WTC11 (cell line): ENCODE data around the gene MOB2. TPM values are rescaled to one million over a fixed set of nuclear protein-coding genes. Genes with fewer than 3 reads are reported as not detected.

ENCODE experiments used
- ATAC-seq: fragments of 200-7000 bp; cut with Tn5 transposase; 2 replicates; pipeline ENCODE4 v1.10.0; 2021; ENCODE audit warnings: mild to moderate bottlenecking, moderate library complexity
- CTCF ChIA-PET: fragments of 300-600 bp; sonication (Branson Sonifier 250); formaldehyde crosslinking; loops from one replicate; lab custom pipeline; 2021; ENCODE audit warnings: antibody characterized with exemption; lab: Charles Lee
- POLR2A ChIA-PET: fragments of 350-600 bp; sonication (Branson Sonifier 250); formaldehyde crosslinking; loops from one replicate; lab custom pipeline; 2021; ENCODE audit warnings: antibody characterized with exemption; lab: Charles Lee
- DNase-seq: peaks from one replicate; pipeline ENCODE4 v3.0.0; 2021; ENCODE audit warnings: low spot score
- H3K27ac Mint-ChIP-seq: 2 replicates; pipeline ENCODE4 v1.8.0; 2021; ENCODE audit warnings: mixed read lengths
- H3K27me3 Mint-ChIP-seq: 2 replicates; pipeline ENCODE4 v1.8.0; 2021; ENCODE audit warnings: low read depth, mild to moderate bottlenecking, moderate library complexity, mixed read lengths
- H3K36me3 Mint-ChIP-seq: 2 replicates; pipeline ENCODE4 v1.8.0; 2021; ENCODE audit warnings: mixed read lengths
- H3K4me1 Mint-ChIP-seq: 2 replicates; pipeline ENCODE4 v1.8.0; 2022; ENCODE audit warnings: mixed read lengths
- H3K4me3 Mint-ChIP-seq: 2 replicates; pipeline ENCODE4 v1.8.0; 2021; ENCODE audit warnings: mild to moderate bottlenecking, moderate library complexity, mixed read lengths
- H3K9me3 Mint-ChIP-seq: 2 replicates; pipeline ENCODE4 v1.8.0; 2021; ENCODE audit warnings: mixed read lengths
- ARID4B ChIP-seq: sonication (generic); formaldehyde crosslinking; IDR thresholded peaks from 2 replicates; pipeline ENCODE4 v1.8.0; 2023; ENCODE audit warnings: missing genetic modification reagents, mild to moderate bottlenecking, borderline replicate concordance
- CREB1 ChIP-seq: sonication (generic); formaldehyde crosslinking; IDR thresholded peaks from 2 replicates; pipeline ENCODE4 v1.8.0; 2023; ENCODE audit warnings: mild to moderate bottlenecking, missing genetic modification reagents
- KAT7 ChIP-seq: sonication (generic); formaldehyde crosslinking; IDR thresholded peaks from 2 replicates; pipeline ENCODE4 v1.8.1; 2023; ENCODE audit warnings: missing genetic modification reagents, mild to moderate bottlenecking, borderline replicate concordance
- MXD4 ChIP-seq: fragments of 250-450 bp; sonication (Bioruptor Pico); IDR thresholded peaks from 2 replicates; pipeline ENCODE4 v1.8.0; 2021; ENCODE audit warnings: mild to moderate bottlenecking, moderate library complexity, borderline replicate concordance
- SMAD4 ChIP-seq: sonication (generic); formaldehyde crosslinking; IDR thresholded peaks from 2 replicates; pipeline ENCODE4 v1.8.0; 2022; ENCODE audit warnings: mild to moderate bottlenecking, missing genetic modification reagents
- SP1 ChIP-seq: sonication (generic); formaldehyde crosslinking; conservative IDR thresholded peaks from 2 replicates; pipeline ENCODE4 v1.8.1; 2022; ENCODE audit warnings: missing genetic modification reagents
- TP53 ChIP-seq: sonication (generic); formaldehyde crosslinking; IDR thresholded peaks from 2 replicates; pipeline ENCODE4 v1.8.1; 2023; ENCODE audit warnings: mild to moderate bottlenecking, missing genetic modification reagents
- ZNF232 ChIP-seq: sonication (generic); formaldehyde crosslinking; IDR thresholded peaks from 2 replicates; pipeline ENCODE4 v1.8.0; 2022; ENCODE audit warnings: mild to moderate bottlenecking, missing genetic modification reagents
- ZNF281 ChIP-seq: sonication (generic); formaldehyde crosslinking; IDR thresholded peaks from 2 replicates; pipeline ENCODE4 v1.8.0; 2023; ENCODE audit warnings: mild to moderate bottlenecking, missing genetic modification reagents
- ZNF423 ChIP-seq: fragments of 250-450 bp; sonication (Bioruptor Pico); IDR thresholded peaks from 2 replicates; pipeline ENCODE4 v2.1.2; 2022; ENCODE audit warnings: mild to moderate bottlenecking, moderate library complexity
- total RNA-seq: library from RNA; stranded (reverse); gene quantifications from 3 replicates; pipeline ENCODE4 v1.2.3, GENCODE V29; 2021
- TF ChIP-seq, protein P1 (sequence below): sonication (generic); formaldehyde crosslinking; IDR thresholded peaks from 2 replicates; pipeline ENCODE4 v1.8.0; 2022; ENCODE audit warnings: mild to moderate bottlenecking, missing genetic modification reagents
- TF ChIP-seq, protein P2 (sequence below): sonication (generic); formaldehyde crosslinking; IDR thresholded peaks from 2 replicates; pipeline ENCODE4 v1.8.0; 2022; ENCODE audit warnings: mild to moderate bottlenecking, missing genetic modification reagents
- TF ChIP-seq, protein P3 (sequence below): sonication (generic); formaldehyde crosslinking; IDR thresholded peaks from 2 replicates; pipeline ENCODE4 v1.8.1; 2023; ENCODE audit warnings: mild to moderate bottlenecking, moderate library complexity, missing genetic modification reagents

The MOB2 gene
- total RNA-seq, 1 experiment from 2014 or later, result 21.7 TPM

GRCh38 chr11:1500466-1501420, 14.2 kb upstream of the MOB2 start (continued):
- no peak for TF ChIP-seq ARID4B (CRISPR knock-in tag)
- TF ChIP-seq SMAD4, result no peak
- no peak for TF ChIP-seq MXD4 (CRISPR knock-in tag)
- TF ChIP-seq TP53 (CRISPR knock-in tag), result no peak
- no peak for TF ChIP-seq KAT7 (CRISPR knock-in tag)
- TF ChIP-seq SP1, result no peak

GRCh38 chr11:1499899-1500298, 13.3 kb upstream of the MOB2 start:
- peaks cover 20% of the 10 kb centered on the region for H3K36me3 Mint-ChIP-seq
- no peak for ATAC-seq
- no peaks in the 10 kb centered on the region; the same call in 1 of the 2 replicates for H3K27me3 Mint-ChIP-seq
- peaks cover 21% of the 10 kb centered on the region for H3K9me3 Mint-ChIP-seq
- CTCF ChIA-PET, result interaction anchor here (1.1 kb wide), 1 partner anchor 75 kb away, joined by 3 read pairs; no protein-coding TSS in a partner anchor
- POLR2A ChIA-PET, result no interaction called here
- peaks cover 16% of the 10 kb centered on the region for H3K4me1 Mint-ChIP-seq
- DNase-seq, result no peak
- H3K27ac Mint-ChIP-seq, result peak overlapping the region; percentile 12; the same call in 1 of the 2 replicates
- TF ChIP-seq ZNF281 (CRISPR knock-in tag) (no peak), CREB1 (CRISPR knock-in tag) (no peak), SP1 (no peak), ZNF232 (CRISPR knock-in tag) (no peak), ZNF423 (CRISPR knock-in tag) (no peak)
- TF ChIP-seq, protein P1, sequence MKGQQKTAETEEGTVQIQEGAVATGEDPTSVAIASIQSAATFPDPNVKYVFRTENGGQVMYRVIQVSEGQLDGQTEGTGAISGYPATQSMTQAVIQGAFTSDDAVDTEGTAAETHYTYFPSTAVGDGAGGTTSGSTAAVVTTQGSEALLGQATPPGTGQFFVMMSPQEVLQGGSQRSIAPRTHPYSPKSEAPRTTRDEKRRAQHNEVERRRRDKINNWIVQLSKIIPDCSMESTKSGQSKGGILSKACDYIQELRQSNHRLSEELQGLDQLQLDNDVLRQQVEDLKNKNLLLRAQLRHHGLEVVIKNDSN (CRISPR knock-in tag), result no peak
- TF ChIP-seq, protein P2, sequence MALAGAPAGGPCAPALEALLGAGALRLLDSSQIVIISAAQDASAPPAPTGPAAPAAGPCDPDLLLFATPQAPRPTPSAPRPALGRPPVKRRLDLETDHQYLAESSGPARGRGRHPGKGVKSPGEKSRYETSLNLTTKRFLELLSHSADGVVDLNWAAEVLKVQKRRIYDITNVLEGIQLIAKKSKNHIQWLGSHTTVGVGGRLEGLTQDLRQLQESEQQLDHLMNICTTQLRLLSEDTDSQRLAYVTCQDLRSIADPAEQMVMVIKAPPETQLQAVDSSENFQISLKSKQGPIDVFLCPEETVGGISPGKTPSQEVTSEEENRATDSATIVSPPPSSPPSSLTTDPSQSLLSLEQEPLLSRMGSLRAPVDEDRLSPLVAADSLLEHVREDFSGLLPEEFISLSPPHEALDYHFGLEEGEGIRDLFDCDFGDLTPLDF (CRISPR knock-in tag), result no peak
- TF ChIP-seq, protein P3, sequence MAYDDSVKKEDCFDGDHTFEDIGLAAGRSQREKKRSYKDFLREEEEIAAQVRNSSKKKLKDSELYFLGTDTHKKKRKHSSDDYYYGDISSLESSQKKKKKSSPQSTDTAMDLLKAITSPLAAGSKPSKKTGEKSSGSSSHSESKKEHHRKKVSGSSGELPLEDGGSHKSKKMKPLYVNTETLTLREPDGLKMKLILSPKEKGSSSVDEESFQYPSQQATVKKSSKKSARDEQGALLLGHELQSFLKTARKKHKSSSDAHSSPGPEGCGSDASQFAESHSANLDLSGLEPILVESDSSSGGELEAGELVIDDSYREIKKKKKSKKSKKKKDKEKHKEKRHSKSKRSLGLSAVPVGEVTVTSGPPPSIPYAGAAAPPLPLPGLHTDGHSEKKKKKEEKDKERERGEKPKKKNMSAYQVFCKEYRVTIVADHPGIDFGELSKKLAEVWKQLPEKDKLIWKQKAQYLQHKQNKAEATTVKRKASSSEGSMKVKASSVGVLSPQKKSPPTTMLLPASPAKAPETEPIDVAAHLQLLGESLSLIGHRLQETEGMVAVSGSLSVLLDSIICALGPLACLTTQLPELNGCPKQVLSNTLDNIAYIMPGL, result no peak
- H3K4me3 Mint-ChIP-seq, result no peak overlapping the region
